HG03045 (cell line): ENCODE measurements around the gene TIMM10.

Experiments
- ATAC-seq: cut with Tn5 transposase; IDR thresholded peaks from one replicate; pipeline ENCODE4 v1.9.1; 2021; ENCODE audit warnings: mild to moderate bottlenecking, moderate library complexity; ENCODE audit not compliant: unreplicated experiment

The TIMM10 gene

DNA sequence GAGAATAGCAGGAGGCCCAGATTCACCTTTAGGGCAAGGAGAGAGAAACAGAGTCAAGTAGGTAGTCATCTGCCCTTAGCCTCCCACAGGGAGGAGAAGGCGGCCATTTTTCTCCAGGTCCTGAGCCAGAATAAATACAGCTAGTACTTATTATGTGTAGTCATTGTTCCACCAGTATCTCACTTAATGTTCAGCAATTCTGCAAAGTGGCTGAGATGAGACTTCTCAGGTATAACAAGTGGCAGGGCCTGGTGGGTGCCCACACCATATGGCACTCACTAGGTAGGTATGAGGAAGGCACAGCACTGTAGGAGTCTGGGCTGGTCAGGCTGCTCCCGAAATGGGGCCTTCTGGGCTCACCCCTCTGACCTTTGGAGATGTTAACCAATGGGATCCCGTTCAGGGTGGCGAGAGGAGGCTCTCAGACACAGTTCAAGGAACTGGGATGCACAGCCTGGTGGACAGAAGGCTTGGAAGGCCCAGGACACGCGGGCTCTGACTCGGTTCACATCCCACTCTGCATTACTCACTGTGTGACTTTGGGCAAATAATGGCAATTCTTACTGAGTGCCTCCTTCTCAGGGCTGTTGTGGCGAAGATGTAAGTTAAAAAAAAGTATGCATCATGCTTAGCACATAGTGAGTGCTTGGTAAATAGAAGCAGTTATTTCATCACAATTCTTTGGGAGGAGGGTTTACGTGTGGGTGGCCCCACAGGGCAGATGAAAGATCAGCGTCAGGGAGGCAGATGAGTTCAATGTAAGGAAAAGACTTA lies 45.1 kb downstream of the TIMM10 start:
- ATAC-seq: no peak

DNA sequence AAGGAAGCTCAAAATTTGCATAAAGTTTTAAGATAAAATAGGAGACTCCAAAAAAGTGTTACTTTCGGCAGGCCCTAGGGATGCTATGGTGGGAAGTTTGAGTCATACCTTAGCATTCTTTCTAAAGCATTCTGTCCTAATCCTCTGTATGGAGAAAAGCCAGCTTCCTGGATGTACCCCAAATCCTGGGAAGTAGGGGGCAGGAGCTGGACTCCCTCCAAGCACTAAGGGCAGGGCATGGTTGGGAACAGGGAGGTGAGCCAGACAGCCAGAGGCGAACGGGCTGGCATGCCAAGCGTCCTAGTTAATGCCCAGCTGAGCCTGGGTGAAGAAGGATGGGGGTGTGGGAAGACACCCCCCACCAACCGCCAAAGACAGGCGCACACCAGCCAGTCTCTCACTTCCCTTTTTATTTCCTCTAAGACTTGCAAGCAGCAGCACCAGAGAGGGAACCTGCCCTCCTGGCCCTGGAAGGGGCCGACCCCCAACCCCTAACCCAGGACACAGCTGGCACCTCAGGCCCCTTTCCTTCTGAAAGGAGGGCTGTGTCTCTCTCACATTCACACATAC lies 46.3 kb downstream of the TIMM10 start:
- ATAC-seq: no peak

DNA sequence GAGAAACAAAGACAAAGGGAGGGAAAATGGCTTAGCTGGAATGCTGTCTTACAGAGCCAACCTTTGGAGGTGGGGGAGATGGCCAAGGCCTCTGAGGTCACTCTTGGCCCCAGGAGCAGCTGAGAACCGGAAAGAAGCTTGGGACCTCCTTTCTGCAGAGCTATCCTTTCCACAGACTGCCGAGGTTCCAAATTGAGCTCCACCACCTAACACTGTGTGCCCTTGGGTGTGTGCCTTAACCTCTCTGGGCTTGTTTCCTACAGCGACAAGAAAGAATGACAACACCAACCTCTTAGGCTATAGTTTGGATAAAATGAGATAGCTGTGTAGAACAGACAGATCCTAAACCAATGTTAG lies 47.0 kb downstream of the TIMM10 start:
- no peak for ATAC-seq

DNA sequence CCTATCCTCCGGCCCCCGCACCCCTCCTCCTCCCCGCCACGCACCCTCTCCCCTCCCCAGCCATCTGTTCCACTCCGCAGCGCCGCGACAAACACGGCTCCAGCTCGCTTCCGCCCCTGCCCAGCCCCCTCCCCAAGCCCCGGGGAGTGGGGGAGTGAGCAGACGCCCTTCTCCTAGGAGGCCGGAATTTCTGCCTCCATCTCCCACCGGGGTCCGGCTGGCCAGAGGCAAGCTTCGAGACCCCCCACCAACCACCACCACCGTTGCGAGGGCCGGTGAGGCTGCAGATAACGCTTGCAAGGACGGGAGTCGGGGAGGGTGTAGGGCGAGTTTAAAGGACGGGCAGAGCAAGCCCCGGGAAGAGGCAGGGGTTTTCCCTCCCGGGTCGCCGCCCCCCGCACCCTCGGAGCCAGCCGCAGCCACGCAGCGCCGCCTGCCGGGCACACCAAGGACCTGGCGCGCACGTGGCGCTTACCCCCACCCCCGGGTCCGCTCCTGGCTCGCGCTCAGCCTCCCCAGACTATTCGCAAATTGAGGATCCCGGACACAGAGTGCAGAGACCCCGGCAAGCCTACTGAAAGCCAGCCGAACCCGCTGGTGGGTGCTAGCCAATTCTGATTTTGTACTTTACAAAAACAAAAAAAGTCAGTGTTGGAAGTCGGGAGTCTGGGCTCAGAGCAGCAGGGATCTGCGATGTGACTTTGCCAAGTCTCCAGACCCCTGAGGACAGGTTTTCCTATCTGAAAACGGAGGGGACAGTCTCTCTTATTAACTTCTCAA lies 47.6 kb downstream of the TIMM10 start:
- ATAC-seq: no peak

DNA sequence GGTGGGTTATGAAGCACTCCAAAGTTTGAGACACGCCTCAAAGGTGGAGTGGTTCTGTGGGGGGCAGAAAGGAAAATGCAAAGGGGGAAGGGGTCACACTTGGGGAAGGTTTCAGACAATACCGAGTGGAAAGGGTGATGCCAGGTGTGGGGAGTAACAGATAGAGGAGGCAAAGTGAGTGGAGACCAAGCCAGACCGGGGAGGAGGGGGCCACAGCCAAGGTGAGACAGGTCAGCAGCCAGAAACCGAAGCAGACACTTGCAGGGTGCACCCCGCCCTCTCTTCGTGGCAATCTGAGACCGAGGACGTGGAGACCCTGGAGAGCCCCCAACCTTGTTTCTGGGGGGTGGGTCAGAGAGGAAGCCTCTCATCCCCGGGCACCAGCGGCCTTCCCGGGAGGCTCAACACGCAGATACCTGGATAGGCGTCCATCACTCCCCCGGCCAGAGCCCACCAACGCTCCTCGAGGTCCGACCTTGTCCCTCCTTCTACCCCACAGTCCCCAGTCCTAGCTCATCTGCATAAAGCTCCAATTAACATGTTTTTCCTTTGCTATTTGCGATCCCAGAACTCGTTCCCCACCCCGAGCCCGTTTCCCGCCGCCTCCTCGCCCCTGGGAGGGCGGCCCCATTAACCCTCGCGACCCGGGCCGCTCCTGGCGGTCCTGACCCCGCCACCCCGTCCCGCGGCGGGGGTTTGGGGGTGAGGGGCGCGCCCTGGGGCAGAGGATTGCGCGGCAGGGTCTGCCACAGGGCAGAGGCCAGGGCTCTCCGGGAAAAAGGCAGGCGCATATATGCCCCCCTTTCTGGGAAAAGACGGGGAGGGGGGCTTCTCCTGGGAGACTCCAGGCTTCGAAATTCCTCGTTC lies 48.4 kb downstream of the TIMM10 start:
- ATAC-seq: no peak

DNA sequence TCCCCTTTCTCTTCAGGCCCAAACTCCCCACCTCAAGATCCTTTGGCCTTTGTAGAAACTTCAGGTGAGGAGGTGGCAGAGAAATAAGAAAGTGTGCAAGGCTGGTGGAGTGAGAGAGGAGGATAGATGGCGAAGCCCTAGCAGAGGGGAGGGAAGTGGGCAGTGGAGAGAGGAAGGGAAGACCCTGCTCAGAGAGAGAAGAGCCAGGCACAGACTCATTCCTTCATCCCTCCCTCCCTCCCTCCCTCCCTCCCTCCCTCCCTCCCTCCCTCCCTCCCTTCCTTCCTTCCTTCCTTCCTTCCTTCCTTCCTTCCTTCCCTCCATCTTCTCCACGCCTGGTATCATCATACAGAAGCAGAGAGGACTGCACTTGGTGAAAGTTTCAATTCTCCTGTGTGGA lies 49.2 kb downstream of the TIMM10 start:
- no peak for ATAC-seq

DNA sequence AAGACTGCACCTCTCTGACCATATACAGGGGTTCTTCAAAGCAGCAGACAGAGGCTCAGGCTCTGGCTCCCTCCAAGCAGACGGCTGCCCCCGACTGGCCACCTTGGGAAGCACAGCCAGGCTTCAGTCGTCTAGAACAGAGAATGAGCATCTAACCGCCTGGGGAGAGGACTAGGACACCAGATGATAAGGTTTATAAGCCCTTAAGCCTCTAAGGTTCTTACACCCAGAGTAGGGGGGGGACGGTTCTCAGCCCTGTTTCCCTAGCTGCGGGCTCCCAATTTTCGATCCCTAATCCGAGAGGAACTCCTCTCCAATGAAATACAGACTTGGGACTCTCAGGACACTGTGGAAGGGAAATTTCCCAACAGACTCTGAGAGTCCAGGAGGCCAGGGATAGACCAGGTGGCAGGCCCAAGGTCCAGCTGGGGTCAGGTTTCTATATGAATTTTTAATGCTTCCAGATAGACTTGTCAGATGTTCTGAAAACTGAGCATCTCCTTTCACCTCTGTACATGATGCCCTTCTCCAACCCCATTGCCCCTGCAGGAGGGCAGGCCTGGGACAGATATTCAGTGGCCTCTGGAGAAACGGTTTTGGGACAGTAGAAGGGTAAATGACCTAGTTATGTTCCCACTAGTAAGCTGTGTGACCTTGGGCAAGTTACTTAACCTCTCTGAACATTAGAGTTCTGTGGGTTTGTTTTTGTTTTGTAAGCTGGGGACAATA lies 50.0 kb downstream of the TIMM10 start:
- no peak for ATAC-seq

DNA sequence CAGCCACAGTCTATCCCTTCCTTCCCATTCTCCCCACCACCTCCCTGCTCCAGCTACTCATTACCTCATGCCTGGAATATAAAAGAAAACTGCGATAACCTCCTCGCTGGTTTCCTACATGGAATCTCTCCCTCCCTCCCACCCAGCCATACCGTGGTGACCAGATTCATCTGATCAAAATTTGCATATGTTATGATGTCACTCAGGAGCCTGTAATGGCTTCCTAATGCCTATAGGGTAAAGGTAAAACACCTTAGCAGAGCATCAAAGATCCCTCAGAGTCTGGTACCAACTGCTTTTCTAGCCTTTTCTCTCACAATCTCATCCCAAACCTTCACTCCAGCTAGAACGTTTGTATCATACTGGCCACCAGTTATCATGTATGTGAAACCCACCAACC lies 50.6 kb downstream of the TIMM10 start:
- ATAC-seq: no peak

DNA sequence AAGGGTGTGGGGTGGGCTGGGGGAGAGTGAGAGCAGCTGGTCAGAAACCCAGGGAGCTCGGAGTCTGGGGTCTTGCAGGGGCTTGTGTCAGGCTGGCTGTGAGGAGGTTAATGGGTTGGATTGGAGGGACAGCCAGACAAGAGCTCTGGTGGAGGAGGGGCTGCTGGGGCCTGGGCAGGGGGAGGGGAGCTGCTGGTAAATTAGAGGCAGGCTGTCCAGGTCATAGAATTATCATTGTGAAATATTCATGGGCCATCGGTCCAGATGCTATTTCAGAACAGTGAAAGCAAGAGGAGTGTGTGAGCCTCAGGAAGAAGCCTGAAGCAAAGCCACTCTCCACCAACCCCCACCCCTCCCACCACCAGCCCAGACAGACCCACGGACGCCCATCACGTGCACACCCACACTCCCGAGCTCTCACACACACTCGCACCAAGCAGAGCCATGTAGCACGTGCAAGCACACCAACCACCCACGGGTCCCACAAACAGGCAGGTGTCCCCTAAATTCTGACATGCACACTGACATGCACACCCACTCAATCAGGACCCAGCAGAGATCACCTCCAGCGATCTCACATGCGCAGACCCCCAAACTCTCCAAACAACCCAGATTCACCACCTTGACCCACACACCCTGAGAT lies 51.4 kb downstream of the TIMM10 start:
- no peak for ATAC-seq
